H1 (cell line): ENCODE data around the gene SLC24A3.

Source experiments
- CTCF ChIP-seq, 3 experiments: IDR thresholded peaks; 1 replicate in 2 of 3; 2 replicates in 1 of 3; pipeline versions ENCODE4 v1.5.1 to v1.6.1; 2011; ENCODE audit warnings: low read length in 3 of 3, mild to moderate bottlenecking in 3 of 3, inconsistent platforms in 2 of 3, low read depth in 1 of 3, moderate library complexity in 1 of 3; ENCODE audit not compliant: insufficient read depth in 1 of 3; ENCODE audit errors: control extremely low read depth in 1 of 3
- HDAC2 ChIP-seq, 2 experiments: fragments of 300-600 bp in 1 of 2; sonication (generic) in 1 of 2; IDR thresholded peaks; 2 replicates each; pipeline ENCODE4 v1.6.1; 2011 to 2012; ENCODE audit warnings: low read depth in 2 of 2, low read length in 2 of 2, mild to moderate bottlenecking in 2 of 2, moderate library complexity in 2 of 2, borderline replicate concordance in 1 of 2, inconsistent platforms in 1 of 2
- JUN ChIP-seq: IDR thresholded peaks from 2 replicates; pipeline ENCODE4 v1.6.1; 2011; ENCODE audit warnings: low read depth, mild to moderate bottlenecking, improper control_type of control experiment, low read length
- TAF1 ChIP-seq: IDR thresholded peaks from 2 replicates; pipeline ENCODE4 v1.6.1; 2011; ENCODE audit warnings: mild to moderate bottlenecking, low read depth, low read length

DNA sequence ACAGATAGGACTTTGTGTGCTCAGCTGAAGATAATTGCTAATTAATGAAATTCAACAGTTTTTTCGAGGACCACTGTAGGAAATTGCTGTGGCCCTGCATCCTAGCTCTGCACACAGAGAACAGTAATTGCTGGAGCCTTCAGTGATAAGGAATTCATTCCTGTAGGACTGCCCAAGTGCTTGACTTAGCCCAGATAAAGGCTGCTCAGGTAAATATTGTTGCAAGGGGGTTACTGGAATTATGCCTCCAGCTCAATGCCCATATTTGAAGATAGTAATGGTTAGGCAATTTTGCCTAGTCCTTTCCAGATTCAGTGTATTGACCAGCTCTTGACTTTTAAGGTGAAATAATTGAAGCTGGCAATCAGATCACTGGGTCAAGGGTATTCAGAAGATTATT, 122.9 kb downstream of the SLC24A3 start:
- no peak for TF ChIP-seq CTCF (IDR thresholded peaks at IDR 0.05; ENCODE audit: control extremely low read depth in 1 of 3, insufficient read depth in 1 of 3, low read depth in 1 of 3, low read length in 3 of 3)
- no peak for TF ChIP-seq TAF1
- TF ChIP-seq HDAC2 (IDR thresholded peaks at IDR 0.05; ENCODE audit: borderline replicate concordance in 1 of 2, low read depth in 2 of 2, low read length in 2 of 2) = no peak
- TF ChIP-seq JUN = no peak
